ENCODE results near the gene SLC1A2. TPM values are rescaled to one million over a fixed set of nuclear protein-coding genes. Genes with fewer than 3 reads are reported as not detected.

The SLC1A2 gene
- total RNA-seq, 1 donor from 2014 or later = not detected

DNA sequence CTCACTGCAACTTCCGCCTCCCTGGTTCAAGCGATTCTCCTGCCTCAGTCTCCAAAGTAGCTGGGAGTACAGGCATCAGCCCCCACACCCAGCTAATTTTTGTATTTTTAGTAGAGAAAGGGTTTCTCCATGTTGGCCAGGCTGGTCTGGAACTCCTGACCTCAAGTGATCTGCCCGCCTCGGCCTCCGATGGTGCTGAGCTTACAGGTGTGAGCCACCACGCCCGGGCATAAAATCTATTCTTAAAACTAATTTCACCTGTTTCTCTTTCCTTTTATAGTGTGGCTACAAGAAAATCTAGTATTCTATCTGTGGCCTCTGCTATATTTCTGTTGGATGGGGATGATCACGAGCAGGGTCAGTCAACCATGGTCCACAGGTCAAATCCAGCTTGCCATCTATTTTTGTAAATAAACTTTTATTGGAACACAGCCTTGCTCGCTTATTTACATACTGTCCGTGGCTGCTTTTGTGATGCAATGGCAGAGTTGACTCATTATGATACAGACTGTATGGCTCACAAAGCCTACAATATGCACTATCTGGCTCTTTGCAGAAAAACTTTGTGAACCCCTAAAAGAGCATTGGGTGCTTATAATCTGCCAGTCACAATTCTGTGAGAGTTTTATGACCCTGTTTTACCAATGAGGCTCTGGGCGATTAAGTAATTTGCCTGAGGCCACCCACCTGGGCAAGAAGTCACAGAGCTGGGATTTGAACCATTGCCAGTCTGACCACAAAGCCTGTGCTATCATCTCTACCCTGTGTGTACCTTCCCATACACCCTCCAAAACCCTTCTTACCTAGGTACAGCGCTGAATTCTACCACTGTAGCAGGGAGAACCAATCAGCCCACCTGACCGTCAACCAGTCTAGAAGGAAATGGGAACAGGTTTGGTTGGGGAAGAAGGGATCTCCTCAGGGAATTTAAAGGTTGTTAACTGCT, 28.3 kb downstream of the SLC1A2 start:
- TF ChIP-seq, protein P1, sequence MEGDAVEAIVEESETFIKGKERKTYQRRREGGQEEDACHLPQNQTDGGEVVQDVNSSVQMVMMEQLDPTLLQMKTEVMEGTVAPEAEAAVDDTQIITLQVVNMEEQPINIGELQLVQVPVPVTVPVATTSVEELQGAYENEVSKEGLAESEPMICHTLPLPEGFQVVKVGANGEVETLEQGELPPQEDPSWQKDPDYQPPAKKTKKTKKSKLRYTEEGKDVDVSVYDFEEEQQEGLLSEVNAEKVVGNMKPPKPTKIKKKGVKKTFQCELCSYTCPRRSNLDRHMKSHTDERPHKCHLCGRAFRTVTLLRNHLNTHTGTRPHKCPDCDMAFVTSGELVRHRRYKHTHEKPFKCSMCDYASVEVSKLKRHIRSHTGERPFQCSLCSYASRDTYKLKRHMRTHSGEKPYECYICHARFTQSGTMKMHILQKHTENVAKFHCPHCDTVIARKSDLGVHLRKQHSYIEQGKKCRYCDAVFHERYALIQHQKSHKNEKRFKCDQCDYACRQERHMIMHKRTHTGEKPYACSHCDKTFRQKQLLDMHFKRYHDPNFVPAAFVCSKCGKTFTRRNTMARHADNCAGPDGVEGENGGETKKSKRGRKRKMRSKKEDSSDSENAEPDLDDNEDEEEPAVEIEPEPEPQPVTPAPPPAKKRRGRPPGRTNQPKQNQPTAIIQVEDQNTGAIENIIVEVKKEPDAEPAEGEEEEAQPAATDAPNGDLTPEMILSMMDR (IDR thresholded peaks at IDR 0.05; ENCODE audit: insufficient read depth, low read length, poor library complexity, severe bottlenecking) = no peak

DNA sequence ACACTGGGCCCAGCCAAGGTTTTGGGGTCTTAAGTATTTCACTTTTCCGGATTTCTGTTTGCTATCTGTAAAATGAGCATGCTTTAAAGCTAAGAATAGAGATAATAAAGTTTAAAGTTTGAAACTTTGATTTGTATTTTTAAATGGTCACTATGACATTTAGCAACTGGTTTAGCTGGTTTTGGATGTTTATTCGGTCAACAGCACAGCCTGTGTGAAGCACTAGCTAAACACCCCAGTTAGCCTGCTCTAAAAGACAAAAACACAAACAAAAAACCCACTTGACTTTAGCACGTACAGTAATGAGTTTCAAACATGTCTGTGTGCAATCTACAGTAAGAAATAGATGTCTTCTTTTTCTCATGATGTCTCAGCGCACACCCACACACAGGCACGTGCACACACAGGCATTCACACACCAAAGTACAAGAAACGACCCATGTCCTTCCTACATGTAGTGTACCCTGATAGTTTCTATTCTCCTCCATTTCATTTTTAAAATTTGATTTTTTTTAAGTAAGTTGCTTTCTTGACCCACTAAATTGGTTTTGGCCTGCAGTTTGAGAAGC, 29.4 kb downstream of the SLC1A2 start:
- Histone ChIP-seq H3K4me3 (ENCODE audit: low read depth, low read length) (no peak overlapping the region), H3K27me3 (ENCODE audit: control insufficient read depth, insufficient read depth, low read length) (peaks cover 7% of the 10 kb centered on the region), H3K36me3 (ENCODE audit: control insufficient read depth, insufficient read depth, low read length) (no peaks in the 10 kb centered on the region)
- TF ChIP-seq, protein P1 (IDR thresholded peaks at IDR 0.05; ENCODE audit: insufficient read depth, low read length, poor library complexity, severe bottlenecking) = no peak
- no peak for DNase-seq (ENCODE audit: low read depth)

More for the DNA sequence above, 28.3 kb downstream of the SLC1A2 start:
- Histone ChIP-seq H3K36me3 (ENCODE audit: control insufficient read depth, insufficient read depth, low read length) (no peaks in the 10 kb centered on the region), H3K27me3 (ENCODE audit: control insufficient read depth, insufficient read depth, low read length) (peaks cover 7% of the 10 kb centered on the region), H3K4me3 (ENCODE audit: low read depth, low read length) (no peak overlapping the region)
- DNase-seq (ENCODE audit: low read depth) = no peak

DNA sequence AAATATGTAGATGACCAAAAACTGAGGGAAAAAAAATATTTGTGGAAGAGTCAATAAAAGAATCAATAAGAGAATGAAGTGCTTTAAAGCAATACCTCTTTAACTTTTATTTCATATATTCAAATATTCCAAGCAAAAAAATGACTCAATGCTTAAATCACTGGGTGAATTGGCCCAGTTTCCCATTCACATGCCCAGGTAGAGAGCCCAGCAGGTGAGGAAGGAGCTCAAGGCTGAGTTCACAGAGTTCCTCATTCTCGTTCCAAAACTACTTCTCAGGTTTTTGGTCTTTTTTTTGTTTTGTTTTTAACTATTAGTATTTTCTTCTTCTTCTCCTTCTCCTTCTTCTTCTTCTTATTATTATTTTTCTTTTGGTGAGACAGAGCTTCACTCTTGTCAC, 30.2 kb downstream of the SLC1A2 start:
- H3K36me3 ChIP-seq (ENCODE audit: control insufficient read depth, insufficient read depth, low read length) = no peaks in the 10 kb centered on the region
- H3K27me3 ChIP-seq (ENCODE audit: control insufficient read depth, insufficient read depth, low read length) = peaks cover 7% of the 10 kb centered on the region
- DNase-seq (ENCODE audit: low read depth) = no peak
- no peak overlapping the region for H3K4me3 ChIP-seq (ENCODE audit: low read depth, low read length)
- TF ChIP-seq, protein P1 (IDR thresholded peaks at IDR 0.05; ENCODE audit: insufficient read depth, low read length, poor library complexity, severe bottlenecking) = no peak

DNA sequence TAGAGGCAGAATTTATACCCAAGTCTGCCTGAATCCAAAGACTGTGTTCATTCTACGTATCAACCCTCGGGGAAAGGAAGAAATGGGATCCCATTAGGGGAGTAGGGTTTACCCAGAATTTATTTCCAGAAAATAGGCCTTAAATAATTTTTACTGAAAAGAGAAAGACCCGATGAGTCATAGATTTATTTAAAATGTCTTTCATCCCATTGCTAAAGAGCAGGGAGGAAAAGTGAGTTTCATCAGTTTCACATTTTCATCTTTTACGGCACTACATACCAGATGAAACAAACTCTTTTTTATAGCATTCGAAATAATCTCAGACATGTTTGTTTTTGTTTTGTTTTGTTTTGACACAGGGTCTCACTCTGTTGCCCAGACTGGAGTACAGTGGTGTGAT, 31.3 kb downstream of the SLC1A2 start:
- DNase-seq (ENCODE audit: low read depth) = no peak
- H3K27me3 ChIP-seq (ENCODE audit: control insufficient read depth, insufficient read depth, low read length) = peaks cover 5% of the 10 kb centered on the region
- no peak overlapping the region for H3K4me3 ChIP-seq (ENCODE audit: low read depth, low read length)
- H3K36me3 ChIP-seq (ENCODE audit: control insufficient read depth, insufficient read depth, low read length) = no peaks in the 10 kb centered on the region
- TF ChIP-seq, protein P1 (IDR thresholded peaks at IDR 0.05; ENCODE audit: insufficient read depth, low read length, poor library complexity, severe bottlenecking) = no peak

DNA sequence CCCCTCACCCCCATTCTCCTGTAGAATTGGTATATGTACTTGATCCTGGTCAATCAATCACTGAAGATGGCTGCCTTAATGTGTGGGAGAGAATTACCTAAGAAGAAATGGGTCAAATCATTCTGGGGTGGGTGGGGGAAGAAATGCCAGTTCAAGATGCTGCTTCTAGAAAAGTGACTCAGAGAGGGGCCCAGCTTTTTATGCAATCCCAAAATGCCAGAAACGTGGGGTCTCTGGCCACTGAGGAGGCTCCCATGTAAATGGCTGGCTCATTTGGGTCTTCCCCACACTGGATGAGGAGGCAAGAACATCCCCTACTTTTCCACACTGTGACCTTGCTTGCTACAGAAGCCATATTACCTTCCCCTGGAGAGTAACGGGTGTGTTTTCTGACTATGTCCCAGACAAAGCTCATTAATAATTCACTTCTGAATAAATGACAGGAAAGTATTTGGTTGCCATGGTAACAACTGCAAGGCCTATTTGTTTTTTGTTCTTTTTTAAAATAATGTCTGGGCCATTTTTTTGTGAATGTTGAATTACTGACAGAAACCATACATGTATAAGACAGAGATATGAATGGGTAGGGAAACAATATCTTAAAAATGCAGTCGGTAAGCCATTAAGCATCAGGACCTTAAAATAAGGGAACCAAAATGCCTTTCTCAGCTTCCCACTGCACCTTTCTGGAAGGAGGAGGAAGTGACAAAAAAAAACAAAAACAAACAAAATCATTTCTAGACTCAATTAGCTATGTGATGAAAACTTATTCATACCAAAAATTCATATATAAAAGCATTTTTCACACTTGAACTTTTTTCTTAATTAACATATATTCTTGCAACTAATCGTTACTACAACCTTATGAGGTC, 32.0 kb downstream of the SLC1A2 start:
- Histone ChIP-seq H3K36me3 (ENCODE audit: control insufficient read depth, insufficient read depth, low read length) (no peaks in the 10 kb centered on the region), H3K27me3 (ENCODE audit: control insufficient read depth, insufficient read depth, low read length) (no peaks in the 10 kb centered on the region), H3K4me3 (ENCODE audit: low read depth, low read length) (no peak overlapping the region)
- no peak for DNase-seq (ENCODE audit: low read depth)
- TF ChIP-seq, protein P1 (IDR thresholded peaks at IDR 0.05; ENCODE audit: insufficient read depth, low read length, poor library complexity, severe bottlenecking) = peak; percentile 68
